Activated CD4-positive, alpha-beta T cell treated with anti-CD3 and anti-CD28 coated beads for 36 hours (primary cell): Measurements from ENCODE around the gene BTBD16. TPM values are rescaled to one million over a fixed set of nuclear protein-coding genes. Genes with fewer than 3 reads are reported as not detected.

Experiments
- ATAC-seq: fragments of 200-7000 bp; cut with Tn5 transposase; one replicate; pipeline ENCODE4 v1.10.0; 2021; ENCODE audit warnings: mild to moderate bottlenecking, moderate library complexity
- CTCF ChIA-PET: fragments of 350-600 bp; sonication (Branson Sonifier 250); formaldehyde crosslinking; loops from one replicate; lab custom pipeline; 2021; ENCODE audit warnings: antibody characterized with exemption; lab: Charles Lee
- POLR2A ChIA-PET: fragments of 350-600 bp; sonication (Branson Sonifier 250); formaldehyde crosslinking; loops from one replicate; lab custom pipeline; 2021; ENCODE audit warnings: antibody characterized with exemption, inconsistent platforms; lab: Charles Lee
- DNase-seq: peaks from one replicate; pipeline ENCODE4 v3.0.0-alpha.2; 2020
- H3K27ac Mint-ChIP-seq: one replicate; pipeline ENCODE4 v1.8.0; 2021; ENCODE audit warnings: mixed read lengths
- H3K27me3 Mint-ChIP-seq: one replicate; pipeline ENCODE4 v1.8.0; 2021; ENCODE audit warnings: mixed read lengths
- H3K36me3 Mint-ChIP-seq: one replicate; pipeline ENCODE4 v1.8.0; 2021; ENCODE audit warnings: low read depth, mixed read lengths
- H3K4me1 Mint-ChIP-seq: one replicate; pipeline ENCODE4 v1.8.0; 2021; ENCODE audit warnings: mixed read lengths
- H3K4me3 Mint-ChIP-seq: one replicate; pipeline ENCODE4 v1.8.0; 2021; ENCODE audit warnings: mild to moderate bottlenecking, moderate library complexity, mixed read lengths
- H3K9me3 Mint-ChIP-seq: one replicate; pipeline ENCODE4 v1.8.0; 2021; ENCODE audit warnings: low read depth, mixed read lengths
- intact Hi-C, 2 experiments: fragments of 100-400 bp; cut with DNase I in 1 of 2; cut with micrococcal nuclease in 1 of 2; formaldehyde crosslinking; loops; one replicate each; pipeline versions ENCODE4 v1.14.2 to v1.15.1; 2022 to 2024; cut with DNase I, micrococcal nuclease
- total RNA-seq, 2 experiments: library from RNA; stranded (reverse); gene quantifications; one replicate each; pipeline ENCODE4 v1.2.3, GENCODE V29; 2021

The BTBD16 gene
- not detected for total RNA-seq

DNA sequence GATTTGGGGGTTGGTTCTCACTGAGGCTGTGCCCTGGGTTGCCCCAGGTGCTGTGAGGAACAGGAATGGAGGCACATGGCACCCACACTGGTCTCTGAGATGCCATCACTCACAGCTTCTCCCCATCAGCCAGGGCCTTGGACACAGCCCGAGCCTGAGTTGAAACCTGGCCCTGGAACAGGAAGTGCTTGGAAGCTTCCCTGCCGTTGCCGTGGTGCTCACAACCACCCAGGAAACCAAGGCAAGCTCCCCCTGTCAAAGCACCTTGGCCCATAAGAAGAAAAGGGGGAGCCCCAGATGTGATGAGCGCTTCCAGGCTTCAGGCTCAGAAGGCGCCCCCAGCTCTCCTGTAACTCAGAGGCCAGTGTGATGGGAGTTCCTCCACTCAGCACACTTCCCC, at the start of gene BTBD16:
Gene BTBD16, plus strand, starts transcription at position 221 of the 400 bp plus-strand sequence. CDS start 3,786 bp downstream, outside the sequence.
- Mint-ChIP-seq H3K27ac (no peak within 1 kb of the TSS), H3K4me3 (no peak within 1 kb of the TSS), H3K27me3 (peaks cover 6% of the 10 kb centered on the region), H3K9me3 (no peaks in the 10 kb centered on the region), H3K36me3 (no peaks in the 10 kb centered on the region), H3K4me1 (no peaks in the 10 kb centered on the region)
- CTCF ChIA-PET, result interaction anchor here (0.6 to 1.3 kb wide), 3 partner anchors 18 to 164 kb away, joined by 3 to 4 read pairs (median 3); no protein-coding TSS in a partner anchor
- POLR2A ChIA-PET, result no interaction called here
- no peak for DNase-seq
- intact Hi-C loops, result no loop called here
- no peak for ATAC-seq

- no peaks in the 10 kb centered on the region for H3K9me3 Mint-ChIP-seq
- intact Hi-C loops, result no loop called here
- no peak overlapping the region for H3K27ac Mint-ChIP-seq
- peaks cover 10% of the 10 kb centered on the region for H3K27me3 Mint-ChIP-seq
- CTCF ChIA-PET, result no interaction called here
- no peak for ATAC-seq
- H3K4me1 Mint-ChIP-seq, result no peaks in the 10 kb centered on the region
- no peaks in the 10 kb centered on the region for H3K36me3 Mint-ChIP-seq
- H3K4me3 Mint-ChIP-seq, result no peak overlapping the region
- POLR2A ChIA-PET, result no interaction called here
- DNase-seq, result no peak
These were observed 49.1 kb upstream of the BTBD16 start for GRCh38 chr10:122221958-122222357.

DNA sequence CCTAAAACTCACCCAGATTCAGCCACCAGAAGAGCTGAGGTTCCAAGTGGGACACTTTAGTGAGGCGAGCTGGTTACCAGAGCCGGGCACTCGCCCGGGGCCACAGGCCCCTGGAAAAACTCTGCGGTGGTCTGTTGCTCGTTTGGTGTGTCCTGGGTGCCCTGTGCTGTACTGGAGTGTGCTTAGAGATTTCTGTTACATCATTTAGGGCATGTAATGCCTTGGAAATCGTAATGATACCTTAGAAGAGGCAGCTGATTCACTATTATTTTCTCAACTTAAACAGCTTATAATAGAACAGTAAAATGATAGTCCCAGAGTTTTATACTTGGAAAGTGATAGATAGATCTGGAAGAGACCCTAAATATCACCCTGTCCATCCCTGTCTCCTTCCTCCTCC, 48.5 kb upstream of the BTBD16 start:
- no peaks in the 10 kb centered on the region for H3K9me3 Mint-ChIP-seq
- no peaks in the 10 kb centered on the region for H3K4me1 Mint-ChIP-seq
- no peak overlapping the region for H3K4me3 Mint-ChIP-seq
- POLR2A ChIA-PET, result no interaction called here
- CTCF ChIA-PET, result no interaction called here
- DNase-seq (no peak), ATAC-seq (no peak)
- no peaks in the 10 kb centered on the region for H3K36me3 Mint-ChIP-seq
- H3K27ac Mint-ChIP-seq, result no peak overlapping the region
- intact Hi-C loops, result no loop called here
- H3K27me3 Mint-ChIP-seq, result peaks cover 10% of the 10 kb centered on the region

DNA sequence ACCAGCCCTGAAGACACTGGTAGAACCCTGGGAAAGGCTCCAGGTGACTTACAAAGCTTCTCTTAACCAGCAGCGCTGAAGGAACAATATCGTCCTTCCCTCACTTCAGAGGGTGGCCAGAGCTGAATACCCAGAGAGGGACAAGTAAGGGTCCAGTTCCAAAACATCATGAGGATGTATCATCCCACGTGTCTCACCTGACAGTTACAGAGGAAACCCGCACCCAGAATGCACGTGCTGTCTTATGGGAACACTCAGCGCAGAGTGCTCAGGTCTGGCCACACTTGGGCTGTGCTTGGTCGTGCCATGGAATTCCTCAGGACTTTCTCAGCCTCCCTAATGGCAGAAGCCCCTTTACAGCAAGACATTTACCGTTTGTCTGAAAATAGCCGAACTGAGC, 46.9 kb upstream of the BTBD16 start:
- H3K4me3 Mint-ChIP-seq, result no peak overlapping the region

GRCh38 chr10:122225330-122225729, 45.8 kb upstream of the BTBD16 start:
- POLR2A ChIA-PET, result no interaction called here
- CTCF ChIA-PET, result interaction anchor here (0.5 to 0.6 kb wide), 2 partner anchors 146 to 167 kb away, joined by 3 to 4 read pairs; no protein-coding TSS in a partner anchor
- no peaks in the 10 kb centered on the region for H3K9me3 Mint-ChIP-seq
- H3K4me1 Mint-ChIP-seq, result no peaks in the 10 kb centered on the region
- intact Hi-C loops, result no loop called here
- DNase-seq, result no peak
- peaks cover 10% of the 10 kb centered on the region for H3K27me3 Mint-ChIP-seq
- ATAC-seq, result no peak
- no peak overlapping the region for H3K27ac Mint-ChIP-seq
- no peaks in the 10 kb centered on the region for H3K36me3 Mint-ChIP-seq
- H3K4me3 Mint-ChIP-seq, result no peak overlapping the region

More for the DNA sequence above, 46.9 kb upstream of the BTBD16 start:
- intact Hi-C loops, result no loop called here
- POLR2A ChIA-PET, result no interaction called here
- no peak overlapping the region for H3K27ac Mint-ChIP-seq
- H3K4me1 Mint-ChIP-seq, result no peaks in the 10 kb centered on the region
- CTCF ChIA-PET, result no interaction called here
- no peaks in the 10 kb centered on the region for H3K9me3 Mint-ChIP-seq
- DNase-seq (no peak), ATAC-seq (no peak)
- no peaks in the 10 kb centered on the region for H3K36me3 Mint-ChIP-seq
- peaks cover 10% of the 10 kb centered on the region for H3K27me3 Mint-ChIP-seq

DNA sequence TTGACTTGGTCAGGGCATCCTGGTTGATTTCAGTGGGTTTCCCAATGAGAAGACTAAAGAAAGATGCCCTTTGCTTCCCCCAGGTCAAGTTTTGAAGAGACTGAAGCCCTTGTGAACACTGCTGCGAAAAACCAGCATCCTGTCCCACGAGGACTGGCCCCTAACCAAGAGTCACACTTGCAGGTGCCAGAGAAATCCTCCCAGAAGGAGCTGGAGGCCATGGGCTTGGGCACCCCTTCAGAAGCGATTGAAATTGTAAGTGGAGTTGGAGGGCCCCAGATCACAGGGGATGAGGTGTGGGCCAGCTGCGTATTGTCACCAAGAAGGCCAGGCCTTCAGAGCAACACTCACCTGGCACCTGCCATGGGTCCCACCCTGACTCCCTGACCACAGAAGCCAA, 43.3 kb upstream of the BTBD16 start:
- Mint-ChIP-seq H3K36me3 (no peaks in the 10 kb centered on the region), H3K27me3 (peaks cover 10% of the 10 kb centered on the region), H3K4me1 (no peaks in the 10 kb centered on the region), H3K9me3 (no peaks in the 10 kb centered on the region), H3K4me3 (no peak overlapping the region), H3K27ac (no peak overlapping the region)
- DNase-seq (no peak), ATAC-seq (no peak)
- ChIA-PET CTCF (no interaction called here), POLR2A (no interaction called here)
- intact Hi-C loops, result no loop called here

- POLR2A ChIA-PET, result no interaction called here
- DNase-seq (no peak), ATAC-seq (no peak)
- Mint-ChIP-seq H3K4me3 (no peak overlapping the region), H3K27ac (no peak overlapping the region), H3K9me3 (no peaks in the 10 kb centered on the region), H3K27me3 (peaks cover 7% of the 10 kb centered on the region), H3K36me3 (no peaks in the 10 kb centered on the region), H3K4me1 (no peaks in the 10 kb centered on the region)
- intact Hi-C loops, result no loop called here
- CTCF ChIA-PET, result no interaction called here
These were observed 41.4 kb upstream of the BTBD16 start for GRCh38 chr10:122229666-122230065.

DNA sequence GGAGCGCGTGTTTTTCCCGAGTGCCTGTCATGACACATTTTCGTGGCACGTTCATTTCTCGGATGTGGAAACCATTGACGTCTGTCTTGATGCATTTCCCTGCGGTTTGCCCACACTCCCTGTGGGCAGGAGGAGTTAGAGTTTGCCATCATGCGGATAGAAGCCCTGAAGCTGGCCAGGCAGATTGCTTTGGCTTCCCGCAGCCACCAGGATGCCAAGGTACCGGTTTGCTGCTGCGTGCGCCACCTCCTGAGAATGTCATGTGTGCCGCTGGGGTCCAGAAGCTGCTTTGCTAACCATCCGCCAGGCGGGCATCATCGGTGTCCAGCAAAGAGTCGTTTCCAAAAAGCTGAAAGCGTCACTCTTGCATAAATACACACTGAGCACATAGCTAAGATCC, 40.9 kb upstream of the BTBD16 start:
- Mint-ChIP-seq H3K27ac (no peak overlapping the region), H3K4me1 (no peaks in the 10 kb centered on the region), H3K9me3 (no peaks in the 10 kb centered on the region), H3K4me3 (no peak overlapping the region), H3K36me3 (no peaks in the 10 kb centered on the region), H3K27me3 (peaks cover 5% of the 10 kb centered on the region)
- DNase-seq (no peak), ATAC-seq (no peak)
- intact Hi-C loops, result no loop called here
- ChIA-PET POLR2A (no interaction called here), CTCF (no interaction called here)

DNA sequence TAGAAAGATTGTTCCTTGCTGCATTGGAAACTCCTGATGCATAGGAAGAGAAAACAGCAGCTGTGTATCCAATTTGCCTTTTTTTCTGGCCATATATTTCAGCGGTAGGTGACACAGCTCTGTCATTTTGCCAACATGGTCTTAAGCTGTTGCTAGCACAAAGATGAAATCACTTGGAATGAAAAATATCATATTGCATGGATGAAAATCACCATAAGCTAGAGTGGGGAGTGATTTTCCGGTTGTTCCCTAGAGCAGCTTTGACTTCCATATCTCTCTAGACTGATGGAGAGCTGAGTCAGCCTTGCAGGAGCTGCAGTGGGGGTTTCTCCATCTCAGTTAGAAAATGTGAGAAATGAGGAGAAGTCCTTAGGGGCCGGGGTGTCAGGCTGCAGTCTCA, 38.3 kb upstream of the BTBD16 start:
- DNase-seq, result no peak
- ChIA-PET POLR2A (no interaction called here), CTCF (interaction anchor here (0.6 kb wide), 2 partner anchors 53 to 1325 kb away, joined by 3 to 4 read pairs; no protein-coding TSS in a partner anchor)
- Mint-ChIP-seq H3K9me3 (no peaks in the 10 kb centered on the region), H3K36me3 (no peaks in the 10 kb centered on the region), H3K4me1 (no peaks in the 10 kb centered on the region), H3K4me3 (no peak overlapping the region), H3K27ac (no peak overlapping the region), H3K27me3 (peaks cover 1% of the 10 kb centered on the region)
- ATAC-seq, result no peak
- intact Hi-C loops, result no loop called here

GRCh38 chr10:122233857-122234348, 37.2 kb upstream of the BTBD16 start:
- no peaks in the 10 kb centered on the region for H3K4me1 Mint-ChIP-seq
- no peak for DNase-seq
- no peaks in the 10 kb centered on the region for H3K9me3 Mint-ChIP-seq
- no peak for ATAC-seq
- intact Hi-C loops, result no loop called here
- no peaks in the 10 kb centered on the region for H3K36me3 Mint-ChIP-seq
- peaks cover 1% of the 10 kb centered on the region for H3K27me3 Mint-ChIP-seq
- CTCF ChIA-PET, result interaction anchor here (0.6 to 1.2 kb wide), 2 partner anchors 34 to 795 kb away, joined by 5 read pairs; no protein-coding TSS in a partner anchor
- POLR2A ChIA-PET, result no interaction called here
- no peak overlapping the region for H3K4me3 Mint-ChIP-seq
- no peak overlapping the region for H3K27ac Mint-ChIP-seq

- Mint-ChIP-seq H3K9me3 (no peaks in the 10 kb centered on the region), H3K4me1 (no peaks in the 10 kb centered on the region), H3K27me3 (peaks cover 1% of the 10 kb centered on the region), H3K27ac (no peak overlapping the region), H3K4me3 (no peak overlapping the region), H3K36me3 (no peaks in the 10 kb centered on the region)
- ChIA-PET CTCF (interaction anchor here (0.6 to 1.2 kb wide), 2 partner anchors 34 to 794 kb away, joined by 5 read pairs; no protein-coding TSS in a partner anchor), POLR2A (no interaction called here)
- ATAC-seq, result no peak
- intact Hi-C loops, result no loop called here
- DNase-seq, result no peak
These were observed 36.7 kb upstream of the BTBD16 start for GRCh38 chr10:122234416-122234815.

- H3K4me3 Mint-ChIP-seq, result no peak overlapping the region
- intact Hi-C loops, result no loop called here
- DNase-seq (no peak), ATAC-seq (no peak)
- H3K9me3 Mint-ChIP-seq, result no peaks in the 10 kb centered on the region
- no peak overlapping the region for H3K27ac Mint-ChIP-seq
- no peaks in the 10 kb centered on the region for H3K36me3 Mint-ChIP-seq
- no peaks in the 10 kb centered on the region for H3K4me1 Mint-ChIP-seq
- ChIA-PET POLR2A (no interaction called here), CTCF (interaction anchor here (0.8 kb wide), 1 partner anchor 459 kb away, joined by 5 read pairs; no protein-coding TSS in a partner anchor)
- peaks cover 1% of the 10 kb centered on the region for H3K27me3 Mint-ChIP-seq
These were observed 34.3 kb upstream of the BTBD16 start for GRCh38 chr10:122236690-122237306.
